Fibroblast of lung (primary cell): Measurements from ENCODE around the gene FOXL2.

Source experiments
- EZH2 ChIP-seq: IDR thresholded peaks from 2 replicates; pipeline ENCODE4 v1.5.1; 2012; ENCODE audit warnings: low read length, control low read depth, mild to moderate bottlenecking; ENCODE audit errors: missing control alignments
- TF ChIP-seq, protein P1 (sequence below), 2 donors: IDR thresholded peaks in 1 of 2; conservative IDR thresholded peaks in 1 of 2; 1 replicate in 1 of 2; 2 replicates in 1 of 2; pipeline ENCODE4 v1.5.1; 2011 to 2012; ENCODE audit warnings: low read length in 2 of 2, control low read depth in 1 of 2, inconsistent platforms in 1 of 2, low read depth in 1 of 2, mild to moderate bottlenecking in 1 of 2

GRCh38 chr3:138949445-138950005, 2.6 kb upstream of the FOXL2 start:
- TF ChIP-seq, protein P1, sequence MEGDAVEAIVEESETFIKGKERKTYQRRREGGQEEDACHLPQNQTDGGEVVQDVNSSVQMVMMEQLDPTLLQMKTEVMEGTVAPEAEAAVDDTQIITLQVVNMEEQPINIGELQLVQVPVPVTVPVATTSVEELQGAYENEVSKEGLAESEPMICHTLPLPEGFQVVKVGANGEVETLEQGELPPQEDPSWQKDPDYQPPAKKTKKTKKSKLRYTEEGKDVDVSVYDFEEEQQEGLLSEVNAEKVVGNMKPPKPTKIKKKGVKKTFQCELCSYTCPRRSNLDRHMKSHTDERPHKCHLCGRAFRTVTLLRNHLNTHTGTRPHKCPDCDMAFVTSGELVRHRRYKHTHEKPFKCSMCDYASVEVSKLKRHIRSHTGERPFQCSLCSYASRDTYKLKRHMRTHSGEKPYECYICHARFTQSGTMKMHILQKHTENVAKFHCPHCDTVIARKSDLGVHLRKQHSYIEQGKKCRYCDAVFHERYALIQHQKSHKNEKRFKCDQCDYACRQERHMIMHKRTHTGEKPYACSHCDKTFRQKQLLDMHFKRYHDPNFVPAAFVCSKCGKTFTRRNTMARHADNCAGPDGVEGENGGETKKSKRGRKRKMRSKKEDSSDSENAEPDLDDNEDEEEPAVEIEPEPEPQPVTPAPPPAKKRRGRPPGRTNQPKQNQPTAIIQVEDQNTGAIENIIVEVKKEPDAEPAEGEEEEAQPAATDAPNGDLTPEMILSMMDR (conservative IDR thresholded peaks at IDR 0.05 in 1 of 2, IDR thresholded peaks at IDR 0.05 in 1 of 2; ENCODE audit: low read depth in 1 of 2, low read length in 2 of 2) = no peak
- TF ChIP-seq EZH2 = peak; percentile 83
